Measurements from ENCODE around the gene GNB3.

GNB3 gene

GRCh38 chr12:6837370-6838060 is 3.2 kb upstream of the GNB3 start:
- DNase-seq (ENCODE audit: low read depth) = no peak

GRCh38 chr12:6838854-6839253 is 1.9 kb upstream of the GNB3 start:
- no peak for DNase-seq (ENCODE audit: low read depth)

- no peak for DNase-seq (ENCODE audit: low read depth)
Measured at GRCh38 chr12:6839482-6840201, 1.1 kb upstream of the GNB3 start.

GRCh38 chr12:6840330-6840729 is 395 bp upstream of the GNB3 start:
- no peak for DNase-seq (ENCODE audit: low read depth)

- no peak for DNase-seq (ENCODE audit: low read depth)
Measured at GRCh38 chr12:6842075-6842474, 1.4 kb downstream of the GNB3 start.

- DNase-seq (ENCODE audit: low read depth) = no peak
Measured at GRCh38 chr12:6843118-6843902, 2.6 kb downstream of the GNB3 start.

- no peak for DNase-seq (ENCODE audit: low read depth)
Measured at GRCh38 chr12:6845395-6845794, 4.7 kb downstream of the GNB3 start.

GRCh38 chr12:6846316-6846869 is 5.7 kb downstream of the GNB3 start:
- no peak for DNase-seq (ENCODE audit: low read depth)

- DNase-seq (ENCODE audit: low read depth) = no peak
Measured at GRCh38 chr12:6847676-6848075, 7.0 kb downstream of the GNB3 start.

- no peak for DNase-seq (ENCODE audit: low read depth)
Measured at GRCh38 chr12:6849427-6849826, 8.7 kb downstream of the GNB3 start.

GRCh38 chr12:6849976-6850560 is 9.3 kb downstream of the GNB3 start:
- DNase-seq (ENCODE audit: low read depth) = no peak

GRCh38 chr12:6850796-6851152 is 10.0 kb downstream of the GNB3 start:
- DNase-seq (ENCODE audit: low read depth) = no peak

- peak; percentile 87 for DNase-seq (ENCODE audit: low read depth)
Measured at GRCh38 chr12:6851153-6851920, 10.6 kb downstream of the GNB3 start, which contains the start of gene CDCA3. CDCA3 (minus strand) TSS chr12:6851286; CDS start chr12:6850952, 334 bp downstream.

GRCh38 chr12:6851921-6852650 is 11.4 kb downstream of the GNB3 start, which contains the start of gene USP5:
USP5 (plus strand) TSS chr12:6852150; CDS start chr12:6852180, 30 bp downstream.
- peak; percentile 98 for DNase-seq (ENCODE audit: low read depth)

GRCh38 chr12:6852651-6853354 is 12.1 kb downstream of the GNB3 start:
- DNase-seq (ENCODE audit: low read depth) = no peak

GRCh38 chr12:6853626-6854025 is 12.9 kb downstream of the GNB3 start:
- DNase-seq (ENCODE audit: low read depth) = no peak

- DNase-seq (ENCODE audit: low read depth) = no peak
Measured at GRCh38 chr12:6854036-6854435, 13.3 kb downstream of the GNB3 start.

GRCh38 chr12:6855322-6855721 is 14.6 kb downstream of the GNB3 start:
- DNase-seq (ENCODE audit: low read depth) = no peak

GRCh38 chr12:6858799-6859198 is 18.1 kb downstream of the GNB3 start:
- DNase-seq (ENCODE audit: low read depth) = no peak

GRCh38 chr12:6860116-6860515 is 19.4 kb downstream of the GNB3 start:
- DNase-seq (ENCODE audit: low read depth) = no peak

Data from stimulated activated CD4-positive, alpha-beta T cell treated with anti-CD3 and anti-CD28 coated beads, Interleukin-2, amount 100 ng/mL, for 4 hours (primary cell).